Vagina (tissue), 2 donors: ENCODE data around the gene ABCC6. TPM values are rescaled to one million over a fixed set of nuclear protein-coding genes. Genes with fewer than 3 reads are reported as not detected.
"Not testable (repeated sequence)": the region's sequence is repeated elsewhere in the genome, so short reads cannot be mapped to it uniquely, and the experiment has no call there.

Source experiments
- DNase-seq, 2 donors: peaks; one replicate each; pipeline ENCODE4 v3.0.0-alpha.2; 2017; ENCODE audit errors: extremely low spot score in 2 of 2
- H3K27ac ChIP-seq: fragments of 200-600 bp; sonication (generic); one replicate; pipeline ENCODE4 v1.5.1; 2019
- H3K27me3 ChIP-seq: fragments of 200-600 bp; sonication (generic); one replicate; pipeline ENCODE4 v1.5.1; 2019
- H3K36me3 ChIP-seq, 2 donors: fragments of 200-600 bp; sonication (generic); one replicate each; pipeline ENCODE4 v1.5.1; 2017 to 2019
- H3K4me1 ChIP-seq: fragments of 200-600 bp; sonication (generic); one replicate; pipeline ENCODE4 v1.5.1; 2019
- H3K4me3 ChIP-seq, 2 donors: fragments of 200-600 bp; sonication (generic); 1 replicate in 1 of 2; 2 replicates in 1 of 2; pipeline ENCODE4 v1.5.1; 2016 to 2019
- H3K9me3 ChIP-seq: fragments of 200-600 bp; sonication (generic); one replicate; pipeline ENCODE4 v1.5.1; 2019
- CTCF ChIP-seq, 3 experiments: fragments of 450-650 bp in 2 of 3; fragments of 200-600 bp in 1 of 3; sonication (generic) in 1 of 3; IDR thresholded peaks; one replicate each; pipeline ENCODE4 v1.5.1; 2017 to 2019; ENCODE audit warnings: antibody characterized with exemption in 3 of 3, mild to moderate bottlenecking in 2 of 3, moderate library complexity in 2 of 3
- POLR2A ChIP-seq, 2 donors: fragments of 450-650 bp; IDR thresholded peaks; one replicate each; pipeline ENCODE4 v1.6.1; 2017; ENCODE audit warnings: antibody characterized with exemption in 2 of 2, mild to moderate bottlenecking in 2 of 2, moderate library complexity in 2 of 2
- POLR2AphosphoS5 ChIP-seq, 2 donors: sonication (generic); formaldehyde crosslinking; IDR thresholded peaks; one replicate each; pipeline ENCODE4 v1.9.0; 2017; ENCODE audit warnings: antibody characterized with exemption in 2 of 2, mild to moderate bottlenecking in 2 of 2, low read depth in 1 of 2; ENCODE audit not compliant: insufficient read depth in 1 of 2
- intact Hi-C: fragments of 100-400 bp; cut with DNase I; formaldehyde crosslinking; loops from one replicate; pipeline ENCODE4 v1.15.1; 2023
- total RNA-seq: library from RNA; depleted of rRNA; stranded (reverse); fragments of >200 nt; gene quantifications from one replicate; pipeline ENCODE4 v1.2.3, GENCODE V29; 2016

The ABCC6 gene
- total RNA-seq, 1 donor from 2014 or later = 0.49 TPM

GRCh38 chr16:16167927-16168326 lies 55.4 kb downstream of the ABCC6 start:
- H3K4me3 ChIP-seq = no peak overlapping the region
- no peaks in the 10 kb centered on the region for H3K4me1 ChIP-seq
- intact Hi-C loops = no loop called here
- no peaks in the 10 kb centered on the region for H3K27me3 ChIP-seq
- no peak overlapping the region for H3K27ac ChIP-seq
- no peaks in the 10 kb centered on the region for H3K36me3 ChIP-seq
- TF ChIP-seq POLR2AphosphoS5 (IDR thresholded peaks at IDR 0.05; ENCODE audit: insufficient read depth in 1 of 2, low read depth in 1 of 2) = no peak
- H3K9me3 ChIP-seq = no peaks in the 10 kb centered on the region
- DNase-seq = no peak

GRCh38 chr16:16166949-16167348 lies 56.3 kb downstream of the ABCC6 start:
- H3K9me3 ChIP-seq = no peaks in the 10 kb centered on the region
- intact Hi-C loops = no loop called here
- H3K4me3 ChIP-seq = no peak overlapping the region
- H3K4me1 ChIP-seq = no peaks in the 10 kb centered on the region
- no peak for TF ChIP-seq POLR2A (IDR thresholded peaks at IDR 0.05)
- H3K27ac ChIP-seq = no peak overlapping the region
- H3K36me3 ChIP-seq = no peaks in the 10 kb centered on the region
- H3K27me3 ChIP-seq = no peaks in the 10 kb centered on the region
- DNase-seq = no peak

- no peaks in the 10 kb centered on the region for H3K9me3 ChIP-seq
- no peak overlapping the region for H3K27ac ChIP-seq
- H3K4me1 ChIP-seq = no peaks in the 10 kb centered on the region
- TF ChIP-seq CTCF (IDR thresholded peaks at IDR 0.05) (no peak), POLR2A (IDR thresholded peaks at IDR 0.05) (no peak), POLR2AphosphoS5 (IDR thresholded peaks at IDR 0.05; ENCODE audit: insufficient read depth in 1 of 2, low read depth in 1 of 2) (no peak)
- H3K36me3 ChIP-seq = no peaks in the 10 kb centered on the region
- H3K27me3 ChIP-seq = no peaks in the 10 kb centered on the region
- no peak for DNase-seq
- intact Hi-C loops = no loop called here
- no peak overlapping the region for H3K4me3 ChIP-seq
These were observed 57.2 kb downstream of the ABCC6 start for GRCh38 chr16:16166085-16166484.

GRCh38 chr16:16164243-16164642 lies 59.1 kb downstream of the ABCC6 start:
- intact Hi-C loops = no loop called here
- DNase-seq = no peak
- Histone ChIP-seq H3K9me3 (no peaks in the 10 kb centered on the region), H3K27ac (no peak overlapping the region), H3K4me1 (no peaks in the 10 kb centered on the region), H3K4me3 (no peak overlapping the region), H3K27me3 (no peaks in the 10 kb centered on the region), H3K36me3 (no peaks in the 10 kb centered on the region)
- TF ChIP-seq POLR2A (IDR thresholded peaks at IDR 0.05) (no peak), POLR2AphosphoS5 (IDR thresholded peaks at IDR 0.05; ENCODE audit: insufficient read depth in 1 of 2, low read depth in 1 of 2) (no peak), CTCF (IDR thresholded peaks at IDR 0.05) (no peak)

GRCh38 chr16:16163571-16163970 lies 59.7 kb downstream of the ABCC6 start:
- no peaks in the 10 kb centered on the region for H3K4me1 ChIP-seq
- no peak for DNase-seq
- H3K27me3 ChIP-seq = no peaks in the 10 kb centered on the region
- H3K9me3 ChIP-seq = no peaks in the 10 kb centered on the region
- no peak overlapping the region for H3K27ac ChIP-seq
- intact Hi-C loops = no loop called here
- no peak overlapping the region for H3K4me3 ChIP-seq
- no peaks in the 10 kb centered on the region for H3K36me3 ChIP-seq
- TF ChIP-seq POLR2AphosphoS5 (IDR thresholded peaks at IDR 0.05; ENCODE audit: insufficient read depth in 1 of 2, low read depth in 1 of 2) = no peak

GRCh38 chr16:16163109-16163508 lies 60.2 kb downstream of the ABCC6 start:
- H3K27me3 ChIP-seq = no peaks in the 10 kb centered on the region
- H3K27ac ChIP-seq = no peak overlapping the region
- no peaks in the 10 kb centered on the region for H3K36me3 ChIP-seq
- intact Hi-C loops = no loop called here
- H3K9me3 ChIP-seq = no peaks in the 10 kb centered on the region
- DNase-seq = no peak
- TF ChIP-seq CTCF (IDR thresholded peaks at IDR 0.05) (no peak), POLR2AphosphoS5 (IDR thresholded peaks at IDR 0.05; ENCODE audit: insufficient read depth in 1 of 2, low read depth in 1 of 2) (no peak)
- H3K4me1 ChIP-seq = no peaks in the 10 kb centered on the region
- H3K4me3 ChIP-seq = no peak overlapping the region

- Histone ChIP-seq H3K27ac (no peak overlapping the region), H3K27me3 (no peaks in the 10 kb centered on the region), H3K9me3 (no peaks in the 10 kb centered on the region), H3K36me3 (no peaks in the 10 kb centered on the region), H3K4me1 (no peaks in the 10 kb centered on the region), H3K4me3 (no peak overlapping the region)
- no peak for DNase-seq
- TF ChIP-seq POLR2AphosphoS5 (IDR thresholded peaks at IDR 0.05; ENCODE audit: insufficient read depth in 1 of 2, low read depth in 1 of 2) = no peak
- no peak for TF ChIP-seq CTCF (IDR thresholded peaks at IDR 0.05)
- TF ChIP-seq POLR2A (IDR thresholded peaks at IDR 0.05) = no peak
- intact Hi-C loops = no loop called here
These were observed 60.7 kb downstream of the ABCC6 start for GRCh38 chr16:16162591-16162990.

- H3K36me3 ChIP-seq, H3K27ac ChIP-seq, H3K4me3 ChIP-seq, H3K9me3 ChIP-seq, intact Hi-C loops, H3K27me3 ChIP-seq, DNase-seq, H3K4me1 ChIP-seq: not testable (repeated sequence)
These were observed 61.5 kb downstream of the ABCC6 start for GRCh38 chr16:16161840-16162239.
